Stimulated activated CD4-positive, alpha-beta T cell treated with anti-CD3 and anti-CD28 coated beads, TNF-alpha, amount 100 ng/mL, for 4 hours (primary cell): Measurements from ENCODE around the gene MACC1.

Source experiments
- DNase-seq, 3 experiments: peaks; one replicate each; pipeline ENCODE4 v3.0.0-alpha.2; 2020; ENCODE audit warnings: low read depth in 3 of 3

MACC1 gene

DNA sequence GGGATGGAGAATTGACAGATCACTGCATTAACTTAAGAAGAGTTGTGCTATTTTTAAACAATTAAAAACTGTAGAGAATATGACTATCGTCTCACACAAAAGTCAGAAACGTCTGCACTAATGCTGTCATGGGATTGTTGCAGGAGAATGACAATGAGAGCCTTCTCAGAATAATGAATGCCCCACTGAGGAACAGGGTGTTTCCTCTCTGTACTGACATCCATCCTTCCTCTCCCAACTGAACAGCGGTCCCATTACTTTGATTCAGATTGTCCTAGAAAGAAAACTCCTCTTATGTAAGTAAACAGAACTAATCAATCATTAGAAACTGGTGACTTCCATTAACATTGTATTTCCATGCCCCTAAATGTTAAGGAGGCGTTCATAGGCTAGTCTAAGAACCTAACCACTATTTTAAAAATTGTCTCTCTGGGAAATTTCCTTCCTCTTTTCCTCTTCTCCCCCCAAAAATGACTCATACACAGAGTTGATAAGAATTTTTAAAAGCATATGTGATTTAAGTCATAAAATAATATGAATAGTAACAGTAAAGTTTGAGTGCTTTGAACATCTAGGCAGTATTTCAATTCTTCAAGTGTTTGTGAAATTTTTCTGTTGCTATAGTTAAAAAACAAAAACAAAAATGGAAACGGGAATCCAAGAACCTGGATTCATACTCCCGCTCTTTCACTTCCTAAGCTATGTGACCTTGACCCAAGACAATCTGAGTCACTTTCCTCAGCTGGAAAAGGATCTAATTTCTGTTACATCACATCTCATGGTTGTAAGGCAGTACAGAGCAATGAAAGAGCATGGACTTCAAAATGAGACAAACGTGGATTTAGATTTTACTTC, 12.7 kb upstream of the MACC1 start:
- DNase-seq = no peak

DNA sequence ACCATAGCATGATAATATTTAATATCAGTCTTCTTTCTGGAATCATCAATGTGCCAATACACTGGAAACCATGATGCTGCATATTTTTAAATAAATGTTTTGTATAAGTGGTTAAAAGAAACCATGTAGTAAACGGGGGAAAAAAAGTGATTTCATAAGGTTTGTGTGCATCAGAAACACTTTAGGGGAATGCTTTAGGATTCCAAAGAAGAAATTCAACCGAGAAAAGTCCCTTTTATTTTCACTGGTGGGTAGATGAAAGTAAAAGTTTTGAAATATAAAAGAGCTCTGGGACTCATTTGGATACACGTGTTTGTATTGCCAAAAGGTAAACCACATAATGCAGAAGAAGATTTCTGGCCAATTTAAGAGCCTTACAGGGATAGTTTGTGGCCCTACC, 11.9 kb upstream of the MACC1 start:
- DNase-seq = no peak

DNA sequence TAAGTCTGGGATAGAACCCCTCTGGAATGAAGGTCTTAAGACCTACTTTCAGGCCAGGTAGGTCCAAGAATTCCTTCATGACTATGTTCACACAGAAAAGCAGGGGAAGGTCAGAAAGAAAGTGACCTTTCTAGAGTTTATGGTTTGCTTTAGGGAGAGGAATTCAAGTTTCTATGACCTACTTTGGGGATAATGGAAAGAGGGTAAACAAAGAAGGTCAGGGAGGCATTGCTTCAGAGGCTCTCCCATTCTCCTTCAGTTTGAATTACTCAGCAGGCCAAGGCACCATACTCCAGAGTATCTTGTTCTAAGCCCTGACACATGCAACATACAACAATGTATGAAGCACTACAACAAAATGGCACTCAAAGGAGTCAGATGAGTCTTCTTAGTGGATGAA, 11.5 kb upstream of the MACC1 start:
- no peak for DNase-seq

DNA sequence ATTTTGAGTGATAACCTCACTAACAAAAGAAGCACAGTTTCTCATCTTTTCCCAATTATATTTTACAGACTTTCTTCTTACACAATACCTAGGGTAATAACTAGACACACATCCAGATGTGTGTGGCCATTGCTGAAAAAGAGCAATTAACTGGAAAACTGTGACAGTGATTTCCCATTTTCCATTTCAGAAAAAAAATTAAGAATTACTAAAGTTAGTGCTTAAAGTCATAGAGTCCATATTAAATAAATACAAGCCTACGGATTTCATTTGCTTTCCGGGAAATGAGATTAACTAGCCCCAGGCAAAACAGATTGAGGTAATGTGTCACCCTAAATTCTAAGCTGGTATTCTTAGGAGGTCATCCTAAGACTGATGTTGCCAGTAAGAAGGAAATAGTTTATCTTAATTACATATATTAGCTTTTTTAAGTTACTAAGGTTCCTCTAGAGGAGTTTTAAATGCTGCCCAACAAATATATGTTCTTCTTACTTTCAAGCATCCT, 10.2 kb upstream of the MACC1 start:
- no peak for DNase-seq

DNA sequence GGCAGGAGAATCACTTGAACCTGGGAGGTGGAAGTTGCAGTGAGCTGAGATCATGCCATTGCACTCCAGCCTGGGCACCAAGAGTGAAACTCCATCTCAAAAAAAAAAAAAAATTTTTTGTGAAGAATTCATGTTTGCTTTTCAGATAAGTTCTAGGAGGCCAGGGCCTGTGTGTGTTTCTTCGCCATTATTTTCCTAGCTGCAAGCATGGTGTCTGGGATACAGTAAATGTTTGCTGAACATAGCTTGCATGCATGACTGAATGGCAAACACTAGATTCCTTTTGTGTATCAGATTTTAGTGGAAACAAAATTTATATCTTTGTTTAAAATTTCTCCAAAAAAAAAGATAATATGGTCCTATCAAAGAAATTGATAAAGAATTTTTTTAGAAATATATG, 9.7 kb upstream of the MACC1 start:
- DNase-seq = no peak

DNA sequence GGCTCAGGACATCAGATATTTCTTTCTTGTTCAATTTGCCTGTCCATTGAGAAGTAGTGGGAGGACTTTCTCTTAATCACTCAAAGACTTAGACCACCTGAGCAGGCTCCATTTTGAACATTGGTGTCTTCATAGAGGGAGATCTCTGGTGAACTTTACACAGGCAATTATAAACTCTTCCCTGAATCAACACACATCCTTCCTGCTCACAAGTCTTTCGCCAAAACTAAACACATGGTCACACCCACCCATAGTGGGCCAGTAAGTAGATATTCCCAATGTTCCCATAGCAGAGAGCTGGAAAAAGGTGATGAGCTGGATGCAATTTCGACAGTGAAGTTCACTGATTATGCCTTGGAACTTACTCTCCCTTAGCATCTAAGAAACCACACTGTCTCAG, 8.2 kb upstream of the MACC1 start:
- no peak for DNase-seq

DNA sequence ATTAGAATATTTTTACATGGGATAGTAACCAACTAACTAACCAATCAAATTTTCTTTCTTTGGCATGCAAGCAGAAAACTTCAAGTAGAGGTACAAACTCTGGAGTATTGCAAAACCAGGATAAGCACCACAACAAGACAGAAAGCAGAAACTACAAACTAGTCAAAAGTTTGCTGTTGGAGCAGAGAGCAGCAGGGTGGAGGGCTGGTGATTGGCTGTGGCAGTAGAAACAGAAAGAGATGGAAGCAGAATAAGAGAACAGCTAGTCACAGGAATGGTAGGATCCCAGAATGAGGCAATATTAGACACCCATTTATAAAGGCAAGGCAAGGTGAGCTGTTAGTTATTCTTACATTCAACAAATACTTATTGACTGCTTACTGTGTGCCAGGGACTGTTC, 6.8 kb upstream of the MACC1 start:
- DNase-seq = no peak

DNA sequence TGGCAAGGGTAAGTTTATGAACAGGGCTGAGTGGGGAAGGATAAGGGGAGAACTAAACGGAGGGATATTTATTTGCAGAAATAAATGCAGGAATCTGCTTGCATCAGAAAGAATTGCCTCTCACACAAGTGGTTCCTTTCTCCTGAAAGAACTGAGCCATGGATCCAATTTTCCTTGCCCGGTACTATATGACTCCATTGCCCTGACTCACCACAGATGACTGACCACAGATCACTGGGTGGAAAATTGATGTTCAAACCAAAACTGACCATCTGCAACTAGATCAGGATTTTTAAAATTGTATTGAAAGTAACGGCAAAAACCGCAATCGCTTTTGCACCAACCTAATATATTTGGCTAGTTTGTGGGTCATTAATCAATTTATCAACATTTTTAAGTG, 6.2 kb upstream of the MACC1 start:
- DNase-seq = no peak

DNA sequence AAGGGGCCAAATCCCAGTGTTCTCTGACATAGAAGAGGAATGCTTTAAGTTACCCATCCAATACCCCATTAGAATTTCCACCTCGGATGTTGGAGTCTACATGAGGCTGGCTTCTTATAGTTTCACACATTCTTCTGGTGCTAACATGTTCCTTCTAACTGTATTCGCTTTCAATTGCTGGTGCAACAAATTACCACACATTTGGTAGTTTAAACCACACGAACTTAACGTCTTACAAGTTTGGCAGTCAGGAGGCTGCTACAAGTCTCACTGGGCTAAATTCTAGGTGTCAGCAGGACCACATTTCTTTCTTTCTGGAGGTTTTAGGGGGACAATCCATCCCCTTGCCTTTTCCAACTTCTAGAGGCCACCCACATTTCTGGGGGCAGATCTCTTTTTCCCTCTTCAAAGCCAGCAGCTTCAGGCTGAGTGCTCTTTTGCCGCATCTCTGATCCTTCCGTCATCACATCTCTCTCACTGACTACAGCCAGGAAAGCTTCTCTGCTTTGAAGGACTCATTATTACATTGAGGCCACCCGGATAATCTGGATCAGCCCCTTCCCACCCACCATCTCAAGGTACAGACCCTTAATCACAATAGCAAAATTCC, 5.1 kb upstream of the MACC1 start:
- no peak for DNase-seq

DNA sequence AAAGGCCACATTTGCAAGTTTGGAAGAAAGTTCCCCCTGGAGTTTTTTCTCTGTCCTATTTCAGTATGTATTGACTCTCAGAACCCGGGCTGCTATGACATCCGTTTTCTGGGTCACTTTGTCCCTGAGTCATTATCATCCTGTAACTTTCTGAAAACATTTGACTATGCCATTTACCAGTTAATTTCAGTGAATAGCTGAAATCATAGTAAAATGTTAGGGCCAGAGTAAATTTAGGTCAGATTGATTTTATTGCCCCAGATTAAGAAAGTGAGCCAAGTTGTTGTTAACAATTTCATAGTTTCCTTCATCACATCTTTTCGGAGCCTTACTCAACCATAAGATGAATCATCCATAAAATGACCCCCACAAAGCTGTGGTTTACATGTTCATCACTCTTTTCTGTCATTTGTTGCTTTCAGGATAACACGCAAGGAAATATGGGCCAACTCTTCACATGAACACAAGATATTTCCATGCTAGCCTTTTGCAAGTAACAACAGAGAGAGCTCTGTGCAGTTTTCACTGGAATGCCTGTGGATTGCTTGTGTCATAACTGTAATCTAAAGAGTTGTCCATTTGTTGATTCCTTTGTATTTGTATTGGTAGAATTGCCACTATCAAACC, 3.9 kb upstream of the MACC1 start:
- DNase-seq = no peak

DNA sequence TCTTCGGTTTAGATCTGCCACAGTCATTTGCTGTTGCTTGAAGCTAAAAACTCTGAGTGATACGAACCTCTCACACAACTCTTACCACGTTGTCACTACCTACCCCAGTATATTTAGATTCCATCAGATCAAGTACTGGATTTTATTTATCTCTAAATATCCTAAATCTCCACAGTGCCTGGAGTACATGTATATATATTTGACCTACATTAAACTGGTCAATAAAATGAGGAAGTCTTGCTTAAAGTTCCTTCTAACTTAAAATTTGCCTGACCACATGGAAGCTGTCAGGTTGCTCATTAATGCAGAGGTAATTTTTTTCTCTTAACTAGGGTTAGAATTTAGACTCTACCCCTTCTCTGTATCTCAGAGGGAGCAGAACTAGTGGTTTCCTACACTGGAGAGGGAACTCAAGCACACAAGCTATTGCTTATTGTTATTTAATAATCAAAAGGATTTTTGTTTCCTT, 3.1 kb upstream of the MACC1 start:
- DNase-seq = no peak

DNA sequence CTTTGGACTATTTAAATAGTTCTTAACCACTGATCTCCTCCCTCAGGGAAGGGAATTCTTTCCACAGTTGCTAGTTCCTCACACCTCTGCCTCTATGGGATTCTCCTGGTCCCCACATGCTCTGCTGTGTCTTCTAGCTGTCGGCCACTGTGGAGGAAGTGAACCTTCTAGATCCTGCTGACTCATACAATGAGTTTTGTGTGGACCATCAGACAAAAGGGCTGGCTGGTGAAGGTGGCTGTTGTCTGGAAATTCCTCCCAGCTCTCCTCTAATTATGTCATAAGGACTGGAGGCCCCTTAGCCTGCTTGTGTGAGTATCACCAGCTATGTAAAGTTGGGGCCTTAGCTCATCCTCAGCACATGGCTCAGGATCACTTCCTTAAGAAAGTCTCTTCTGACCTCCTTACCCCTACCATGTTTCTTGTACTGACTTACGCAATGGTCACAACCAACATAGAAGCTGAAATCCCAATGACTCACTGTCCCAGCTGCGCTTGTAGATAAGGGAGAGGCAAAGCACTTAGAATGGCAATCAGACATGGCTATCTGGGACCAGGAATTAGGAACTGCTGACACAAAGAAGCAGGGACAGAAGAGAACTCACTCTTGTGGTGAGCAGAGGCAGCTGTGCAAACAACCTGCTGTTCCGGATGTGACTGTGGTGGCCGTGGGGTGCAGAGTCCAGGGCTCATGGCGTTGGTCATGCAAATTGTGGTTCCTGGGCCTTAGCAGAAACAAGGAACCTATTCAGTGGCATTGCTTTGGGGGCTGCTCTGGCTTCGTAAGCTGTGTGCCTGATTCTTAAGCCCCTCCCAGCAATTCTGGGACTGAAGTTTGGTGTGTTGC, 2.5 kb upstream of the MACC1 start:
- DNase-seq = no peak

DNA sequence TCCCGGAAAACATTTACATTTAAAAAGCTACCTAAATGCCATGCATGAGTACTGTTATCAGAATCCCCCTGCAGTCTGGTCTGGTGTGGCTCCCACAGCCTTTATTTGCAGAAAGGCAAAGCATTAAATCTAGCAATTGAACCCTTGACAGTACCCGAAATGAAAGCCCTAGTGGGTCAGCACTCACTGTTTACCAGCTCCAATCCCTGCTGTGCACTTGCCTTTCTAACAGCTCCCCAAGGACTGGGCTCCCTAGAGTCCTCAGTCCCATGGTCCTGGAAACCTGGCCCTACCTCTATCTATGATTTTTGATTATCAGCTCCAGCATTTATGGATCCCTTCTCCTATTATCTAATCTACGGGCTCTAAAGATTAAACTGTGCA, 1.9 kb upstream of the MACC1 start:
- DNase-seq = no peak

DNA sequence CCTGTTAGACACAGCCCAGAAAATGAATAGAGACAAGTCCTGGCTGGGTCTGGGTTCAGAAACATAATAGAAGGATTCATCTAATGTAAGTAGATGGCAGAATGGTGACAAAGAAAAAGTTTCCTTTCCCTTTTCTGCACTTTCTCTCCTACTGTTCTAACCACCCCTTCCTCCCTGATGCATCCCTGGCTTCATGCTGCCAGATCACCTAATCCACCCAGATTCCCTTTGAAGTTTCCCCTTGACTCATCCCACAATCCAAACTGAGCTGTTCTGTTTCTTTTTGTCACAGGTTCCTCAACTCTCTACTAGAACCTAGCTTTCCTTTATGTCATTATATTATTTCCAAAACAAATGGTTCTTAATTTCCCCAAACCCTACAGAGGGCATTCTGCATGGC, 1.1 kb upstream of the MACC1 start:
- no peak for DNase-seq

DNA sequence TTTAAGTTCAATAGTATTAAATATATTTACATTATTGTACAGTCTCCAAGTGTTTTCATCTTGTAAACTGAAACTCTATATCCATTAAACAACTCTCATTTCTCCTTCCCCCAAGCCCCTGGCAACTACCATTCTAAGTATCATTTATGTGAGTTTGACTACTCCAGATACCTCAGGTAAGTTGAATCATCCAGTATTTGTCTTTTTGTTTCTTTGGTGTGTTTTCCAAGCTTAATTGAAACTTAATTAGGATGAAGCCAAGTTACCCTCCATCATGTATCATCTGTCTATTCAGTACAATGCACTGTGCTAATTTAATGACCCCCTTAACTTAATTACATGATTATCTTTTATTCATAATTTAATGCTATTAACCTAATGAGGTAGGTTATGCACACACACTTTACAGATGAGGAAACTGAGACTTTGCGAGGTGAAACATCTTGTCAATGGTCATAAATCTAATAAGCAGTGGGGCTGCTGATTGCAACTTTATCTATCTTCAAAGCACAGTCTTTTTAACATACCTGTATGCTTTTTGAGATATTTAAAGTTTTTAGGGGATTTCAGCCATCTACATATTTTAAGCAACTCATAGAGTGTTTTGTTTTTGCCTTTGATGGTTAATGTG, 663 bp downstream of the MACC1 start:
- no peak for DNase-seq

DNA sequence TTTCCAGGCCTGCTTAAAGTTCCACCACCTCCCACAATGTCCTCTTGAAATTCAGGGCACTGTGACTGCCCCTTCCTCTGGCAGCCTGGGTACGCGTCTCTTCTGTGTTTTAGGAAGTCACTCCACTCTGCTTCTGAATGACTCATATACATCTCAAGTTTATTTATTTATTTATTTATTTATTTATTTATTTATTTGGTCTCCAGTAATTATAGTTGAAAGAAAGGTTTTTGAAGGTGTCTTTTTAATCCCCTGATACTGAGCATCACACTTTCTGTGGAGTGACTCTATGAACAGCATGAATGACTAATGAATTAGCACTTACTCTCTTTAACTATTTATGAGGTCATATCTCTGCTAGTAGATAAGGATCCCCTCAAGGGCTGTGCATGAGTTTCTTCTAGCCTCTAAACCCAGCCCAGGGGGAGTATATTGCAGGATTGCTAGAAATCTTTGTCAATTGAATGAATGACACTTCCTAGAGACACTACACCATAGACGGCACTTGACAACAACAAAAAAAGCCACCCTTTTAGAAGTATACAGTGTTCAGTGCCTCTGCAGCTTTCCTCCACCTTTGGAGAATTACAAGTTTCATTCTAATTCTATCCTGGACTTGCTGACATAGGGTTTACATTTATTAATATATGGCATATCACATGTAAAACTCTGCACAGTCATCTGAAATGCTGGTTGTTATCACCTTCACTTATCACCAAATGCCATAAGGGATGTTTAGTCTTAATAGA, 2.1 kb downstream of the MACC1 start:
- no peak for DNase-seq

DNA sequence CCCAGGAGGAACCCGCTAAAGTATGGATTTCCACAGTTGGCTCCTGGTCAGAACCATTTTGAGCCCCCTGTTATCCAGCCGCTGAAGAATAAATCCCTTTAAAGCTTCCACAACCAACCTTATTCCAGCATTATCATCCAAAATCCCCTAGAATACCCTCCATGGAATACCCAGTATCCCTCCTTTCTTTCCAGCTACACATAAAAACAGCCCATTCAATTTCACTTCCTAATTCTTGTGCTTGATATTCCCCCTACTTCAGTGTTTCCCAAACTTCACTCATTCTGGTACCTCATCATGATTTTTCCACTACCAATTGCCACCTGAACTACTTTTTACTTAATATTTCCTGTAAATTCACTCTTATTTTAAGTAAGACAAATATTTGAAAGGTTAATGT, 3.1 kb downstream of the MACC1 start:
- DNase-seq = no peak

DNA sequence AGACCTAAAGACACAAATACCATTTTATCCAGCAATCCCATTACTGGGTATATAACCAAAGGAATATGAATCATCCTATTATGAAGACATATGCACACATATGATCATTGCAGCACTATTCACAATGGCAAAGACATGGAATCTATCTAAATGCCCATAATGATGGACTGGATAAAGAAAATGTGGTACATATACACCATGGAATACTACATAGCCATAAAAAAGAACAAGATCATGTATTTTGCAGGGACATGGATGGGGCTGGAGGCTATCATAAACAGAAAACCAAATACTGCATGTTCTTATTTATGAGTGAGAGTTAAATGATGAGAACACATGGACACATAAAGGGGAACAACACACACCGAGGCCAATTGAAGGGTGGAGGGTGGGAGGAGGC, 3.8 kb downstream of the MACC1 start:
- no peak for DNase-seq

DNA sequence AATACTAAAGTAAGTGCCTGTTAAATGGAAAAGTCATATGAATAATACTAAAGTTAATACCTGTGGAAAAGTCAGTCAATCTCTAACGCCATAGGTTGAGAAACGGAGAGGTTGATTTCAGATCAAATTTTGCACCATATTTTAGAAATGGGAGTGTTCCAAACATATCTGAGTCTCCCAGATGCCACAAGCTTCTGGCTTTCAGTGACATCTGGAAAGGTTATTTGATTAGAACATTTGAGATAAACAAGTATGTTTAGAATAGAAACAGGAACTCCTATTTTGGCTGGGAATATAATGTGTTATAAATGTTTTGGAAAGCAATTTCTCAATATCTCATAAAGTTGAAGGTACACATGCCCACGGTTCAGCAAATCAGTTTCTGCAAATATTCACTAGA, 5.8 kb downstream of the MACC1 start:
- no peak for DNase-seq

DNA sequence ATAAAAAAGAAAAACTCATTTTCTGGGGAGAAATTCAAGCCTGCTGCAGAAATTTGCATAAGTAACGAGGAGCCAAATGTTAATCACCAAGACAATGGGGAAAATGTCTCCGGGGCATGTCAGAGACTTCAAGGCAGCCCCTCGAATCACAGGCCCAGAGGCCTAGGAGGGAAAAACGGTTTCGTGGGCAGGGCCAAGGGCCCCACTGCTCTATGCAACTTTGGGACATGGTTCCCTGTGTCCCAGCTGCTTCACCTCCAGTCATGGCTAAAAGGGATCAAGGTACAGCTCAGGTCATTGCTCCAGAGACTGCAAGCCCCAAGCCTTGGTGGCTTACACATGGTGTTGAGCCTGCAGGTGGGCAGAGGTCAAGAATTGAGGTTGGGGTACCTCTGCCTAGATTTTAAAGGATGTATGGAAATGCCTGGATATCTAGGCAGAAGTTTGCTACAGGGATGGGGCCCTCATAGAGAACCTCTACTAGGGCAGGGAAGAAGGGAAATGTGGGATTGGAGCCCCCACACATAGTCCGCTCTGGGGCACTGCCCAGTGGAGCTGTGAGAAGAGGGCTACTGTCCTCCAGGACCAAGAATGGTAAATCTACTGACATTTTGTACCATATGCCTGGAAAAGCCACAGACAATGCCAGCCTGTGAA, 8.4 kb downstream of the MACC1 start:
- DNase-seq = no peak
